CD4-positive, alpha-beta T cell treated with Interleukin-17A for 4 hours (primary cell): ENCODE results near the gene CCM2L.
"Not testable (repeated sequence)": the region's sequence is repeated elsewhere in the genome, so short reads cannot be mapped to it uniquely, and the experiment has no call there.

ENCODE experiments used
- DNase-seq: peaks from one replicate; pipeline ENCODE4 v3.0.0-alpha.2; 2020; ENCODE audit warnings: mixed read lengths

CCM2L gene

DNA sequence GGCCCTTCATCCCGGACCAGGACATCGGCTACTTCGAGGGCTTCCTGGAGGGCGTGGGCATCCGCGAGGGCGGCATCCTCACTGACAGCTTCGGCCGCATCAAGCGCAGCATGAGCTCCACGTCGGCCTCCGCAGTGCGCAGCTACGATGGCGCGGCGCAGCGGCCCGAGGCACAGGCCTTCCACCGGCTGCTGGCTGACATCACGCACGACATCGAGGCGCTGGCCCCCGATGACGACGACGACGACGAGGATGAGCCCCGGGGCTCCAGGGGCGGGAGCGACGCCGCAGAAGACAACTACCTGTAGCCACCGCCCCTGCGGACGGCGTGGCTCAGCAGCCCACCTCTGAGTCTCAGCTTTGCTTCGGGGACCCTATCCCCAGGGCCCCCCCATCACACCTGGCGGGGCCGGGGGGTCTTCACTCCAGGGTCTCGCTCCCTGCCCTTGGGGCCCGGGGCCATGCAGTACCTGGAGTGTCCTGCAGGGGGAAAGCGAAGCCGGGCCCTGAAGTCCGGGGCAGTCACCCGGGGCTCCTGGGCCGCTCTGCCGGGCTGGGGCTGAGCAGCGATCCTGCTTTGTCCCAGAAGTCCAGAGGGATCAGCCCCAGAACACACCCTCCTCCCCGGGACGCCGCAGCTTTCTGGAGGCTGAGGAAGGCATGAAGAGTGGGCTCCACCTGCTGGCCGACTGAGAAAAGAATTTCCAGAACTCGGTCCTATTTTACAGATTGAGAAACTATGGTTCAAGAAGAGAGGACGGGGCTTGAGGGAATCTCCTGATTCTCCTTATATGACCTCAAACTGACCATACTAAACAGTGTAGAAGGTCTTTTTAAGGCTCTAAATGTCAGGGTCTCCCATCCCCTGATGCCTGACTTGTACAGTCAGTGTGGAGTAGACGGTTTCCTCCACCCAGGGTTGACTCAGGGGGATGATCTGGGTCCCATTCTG, 21.0 kb downstream of the CCM2L start:
- peak; percentile 64 for DNase-seq

DNA sequence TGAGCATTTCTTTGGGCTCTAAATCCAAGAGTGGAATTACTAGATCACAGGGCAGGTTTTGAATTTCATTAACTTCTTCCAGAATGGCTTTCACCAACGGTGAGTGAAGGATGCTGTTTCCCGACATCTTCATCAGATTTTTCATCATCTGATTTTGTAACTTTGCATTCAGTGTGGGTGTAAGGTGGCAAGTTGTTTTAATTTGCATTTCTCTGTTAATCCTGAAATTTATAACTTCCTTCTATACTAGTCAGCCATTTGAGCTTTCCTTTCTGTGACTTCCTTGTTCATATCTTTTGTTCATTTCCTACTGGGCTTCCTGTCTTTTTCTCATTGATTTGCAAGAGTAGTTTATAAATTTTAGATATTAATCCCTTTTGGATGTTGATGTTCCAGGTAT, 23.1 kb downstream of the CCM2L start:
- no peak for DNase-seq

DNA sequence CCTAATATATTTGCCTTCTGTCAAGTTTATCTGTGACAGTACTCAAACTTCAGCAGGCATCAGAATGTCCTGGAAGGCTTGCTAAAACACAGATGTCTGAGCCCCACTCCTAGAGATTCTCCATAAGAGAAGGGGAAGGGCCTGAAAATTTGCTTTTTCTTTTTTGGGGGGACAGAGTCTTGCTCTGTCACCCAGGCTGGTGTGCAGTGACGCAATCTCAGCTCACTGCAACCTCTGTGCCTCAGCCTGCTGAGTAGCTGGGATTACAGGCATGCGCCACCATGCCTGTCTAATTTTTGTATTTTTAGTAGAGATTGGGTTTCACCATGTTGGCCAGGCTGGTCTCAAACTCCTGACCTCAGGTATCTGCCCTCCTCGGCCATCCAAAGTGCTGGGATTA, 23.5 kb downstream of the CCM2L start:
- not testable (repeated sequence) for DNase-seq

DNA sequence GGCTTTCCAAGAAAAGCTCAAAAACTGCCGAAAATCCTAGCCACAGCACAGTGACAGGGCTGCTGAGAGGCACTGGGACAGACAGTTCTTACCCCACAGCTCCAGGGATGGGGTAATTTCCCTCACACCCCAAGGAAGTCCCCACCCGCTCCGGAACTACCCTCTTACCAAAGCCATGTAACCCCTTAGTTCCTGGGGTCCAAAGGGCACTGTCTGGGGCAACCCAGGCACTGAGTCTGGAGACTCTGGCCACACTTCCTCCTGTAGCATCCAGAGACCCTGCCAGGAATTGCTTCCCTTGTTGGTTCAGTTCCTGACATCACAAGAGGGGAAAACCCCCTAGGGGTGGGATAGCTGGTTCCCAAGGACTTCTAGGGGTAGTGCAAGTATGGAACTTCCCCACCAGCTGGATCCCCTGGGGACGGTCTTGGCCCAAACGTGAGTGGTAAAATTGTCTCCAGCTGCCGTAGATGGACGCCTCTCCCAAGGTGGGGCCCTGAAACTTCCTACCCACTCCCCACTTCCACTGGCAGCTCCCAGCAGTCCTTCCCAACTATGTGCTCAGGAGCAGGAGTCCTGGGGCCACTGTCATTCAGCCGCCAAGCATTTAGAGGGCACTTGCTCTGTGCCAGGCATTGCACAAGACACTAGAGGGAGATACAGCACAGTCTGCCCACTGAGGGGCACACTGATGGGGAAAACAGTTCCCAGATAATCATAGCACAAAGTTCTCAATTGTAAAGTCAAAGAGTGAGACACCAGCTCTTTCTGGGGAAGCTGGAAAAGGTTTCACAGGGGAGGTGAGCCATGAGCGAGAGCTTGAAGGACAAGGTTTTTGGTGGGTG, 24.6 kb downstream of the CCM2L start:
- DNase-seq: no peak

DNA sequence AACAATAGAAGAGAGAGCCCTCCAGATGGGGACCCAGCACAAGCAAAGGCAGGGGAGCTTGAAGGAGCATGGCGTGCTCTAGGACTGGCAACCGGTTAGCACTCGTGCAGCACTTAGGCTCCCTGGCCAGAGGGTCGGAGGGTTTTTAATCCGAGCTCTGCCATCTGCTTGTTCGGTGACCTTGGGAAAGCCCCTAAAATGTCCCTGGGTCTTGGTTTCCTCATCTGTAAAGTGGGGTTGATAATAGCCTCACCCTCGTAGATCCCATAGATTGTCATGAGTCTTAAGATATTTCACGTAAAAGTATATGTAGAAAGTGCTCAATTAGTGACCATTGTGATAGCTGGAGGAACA, 25.2 kb downstream of the CCM2L start:
- DNase-seq: no peak

DNA sequence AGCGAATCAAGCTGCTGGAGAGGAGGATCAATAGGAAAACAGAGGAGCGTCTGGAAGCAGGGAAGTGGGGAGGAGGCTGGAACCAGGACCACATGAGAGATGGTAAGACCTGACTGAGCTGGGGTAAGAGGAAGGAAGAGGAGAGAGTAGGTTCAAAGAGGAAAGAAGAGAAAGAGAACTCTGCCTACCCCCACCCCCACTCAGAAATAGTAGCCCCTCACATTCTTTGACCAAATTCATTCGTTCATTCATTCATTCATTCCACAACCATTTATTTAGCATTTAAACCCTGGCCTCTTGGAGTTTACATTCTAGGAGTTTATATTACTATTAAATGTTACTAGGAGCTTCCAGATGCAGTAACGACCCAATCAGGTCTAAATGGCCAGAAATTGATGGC, 26.0 kb downstream of the CCM2L start:
- DNase-seq: no peak

DNA sequence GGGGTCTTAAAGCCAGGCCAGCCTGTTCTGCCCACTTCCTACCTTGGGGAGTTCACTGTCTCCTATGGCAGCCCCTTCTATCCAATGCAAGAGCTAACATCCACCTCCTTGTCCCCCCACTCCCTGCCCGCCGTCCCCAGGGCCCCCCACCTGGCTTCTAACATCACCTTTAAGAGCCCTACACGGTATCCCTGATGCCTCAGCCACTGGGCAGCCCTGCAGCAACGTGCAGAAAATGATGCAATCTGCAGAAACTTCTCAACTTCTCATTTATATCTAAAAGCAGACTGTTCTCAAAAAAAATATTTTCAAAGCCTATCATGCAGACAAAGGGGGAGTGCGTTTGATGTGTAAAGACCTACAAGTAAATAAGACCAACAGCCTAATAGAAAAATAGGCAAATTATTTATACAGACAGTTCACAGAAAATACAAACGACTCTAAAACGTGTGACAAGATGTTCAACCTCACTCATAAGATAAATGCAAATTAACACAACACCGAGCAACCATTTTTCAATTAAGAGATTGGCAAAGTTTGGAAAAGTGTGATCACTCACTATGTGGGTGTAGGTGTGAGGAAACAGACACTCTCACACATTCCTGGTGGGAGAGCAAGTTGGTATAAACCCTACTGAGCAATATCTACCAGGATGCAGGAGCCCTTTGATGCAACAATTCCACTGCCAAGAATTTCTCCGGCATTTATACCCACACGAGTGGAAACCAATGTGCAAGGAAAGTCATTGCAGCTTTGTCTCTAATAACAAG, 26.7 kb downstream of the CCM2L start:
- DNase-seq: no peak

DNA sequence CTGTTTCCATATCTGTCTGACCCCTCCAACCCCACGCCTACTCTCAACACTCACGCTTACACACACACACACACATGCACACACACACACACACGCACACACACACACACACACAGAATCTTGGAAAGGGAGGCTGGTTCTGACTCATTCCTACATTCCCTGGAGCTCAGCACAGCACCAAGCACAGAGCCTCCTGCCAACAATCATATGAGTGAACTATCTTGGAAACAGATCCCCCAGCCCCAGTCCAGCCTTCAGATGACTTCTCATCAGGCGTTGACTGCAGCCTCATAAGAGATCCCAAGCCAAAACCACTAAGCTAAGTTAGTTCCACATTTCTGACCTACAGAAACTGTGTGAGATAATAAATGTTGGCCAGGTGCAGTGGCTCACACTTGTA, 27.7 kb downstream of the CCM2L start:
- no peak for DNase-seq

DNA sequence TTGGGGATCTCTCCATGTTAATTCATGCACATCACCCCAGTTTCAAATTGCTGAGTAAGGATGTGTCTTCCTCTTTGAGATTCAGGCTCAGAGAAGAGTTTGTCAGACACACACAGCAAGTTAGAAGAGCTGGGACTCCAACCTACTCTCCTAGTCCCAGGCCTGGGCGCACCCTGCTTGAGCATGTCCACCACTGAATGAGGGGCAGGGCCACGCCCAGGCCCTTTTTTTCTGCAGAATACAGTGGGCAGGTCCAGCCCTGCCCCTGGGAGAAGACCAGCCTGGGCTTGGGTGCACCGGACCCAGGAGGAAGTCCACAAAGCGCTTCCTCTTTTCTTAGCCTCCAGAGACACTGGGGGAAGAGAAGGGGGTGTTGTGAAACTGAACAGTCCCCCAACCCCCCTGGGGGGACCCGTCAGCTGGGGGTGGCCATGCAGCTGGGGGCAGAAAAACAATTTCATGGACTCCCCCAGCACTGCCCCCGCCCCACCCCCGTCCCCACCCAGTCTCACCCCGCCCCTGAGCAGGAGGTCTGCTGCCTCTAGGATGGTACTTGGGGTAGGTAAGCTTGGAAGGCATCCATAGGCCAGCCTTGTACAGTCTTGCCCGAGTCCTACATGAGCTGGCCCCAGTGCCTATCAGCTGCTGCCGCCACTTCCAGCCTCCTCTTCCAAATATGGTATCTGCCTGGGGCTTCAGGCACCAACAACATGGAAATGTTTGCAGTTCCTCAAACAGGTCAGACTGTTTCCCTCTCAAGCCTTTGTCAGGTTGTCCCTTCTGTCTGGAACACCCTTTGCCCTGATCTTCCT, 30.1 kb downstream of the CCM2L start:
- DNase-seq: no peak

DNA sequence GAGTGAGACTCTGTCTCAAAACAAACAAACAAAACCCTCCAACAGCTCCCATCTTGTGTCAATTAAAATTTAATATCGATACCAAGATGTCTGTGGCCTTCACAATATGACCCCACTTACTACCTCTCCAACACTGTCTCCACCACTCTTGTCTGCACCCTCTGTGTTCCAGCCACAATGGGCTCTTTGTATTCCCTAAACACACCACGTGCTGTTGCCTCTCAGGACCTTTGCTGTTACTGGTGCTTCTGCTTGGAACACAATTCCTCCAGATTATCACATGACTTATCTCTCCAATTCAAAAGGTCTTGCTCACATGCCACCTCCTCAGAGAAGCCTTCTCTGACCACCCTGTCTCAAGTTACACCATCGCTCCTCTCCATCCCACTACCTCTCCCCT, 35.8 kb downstream of the CCM2L start:
- no peak for DNase-seq

DNA sequence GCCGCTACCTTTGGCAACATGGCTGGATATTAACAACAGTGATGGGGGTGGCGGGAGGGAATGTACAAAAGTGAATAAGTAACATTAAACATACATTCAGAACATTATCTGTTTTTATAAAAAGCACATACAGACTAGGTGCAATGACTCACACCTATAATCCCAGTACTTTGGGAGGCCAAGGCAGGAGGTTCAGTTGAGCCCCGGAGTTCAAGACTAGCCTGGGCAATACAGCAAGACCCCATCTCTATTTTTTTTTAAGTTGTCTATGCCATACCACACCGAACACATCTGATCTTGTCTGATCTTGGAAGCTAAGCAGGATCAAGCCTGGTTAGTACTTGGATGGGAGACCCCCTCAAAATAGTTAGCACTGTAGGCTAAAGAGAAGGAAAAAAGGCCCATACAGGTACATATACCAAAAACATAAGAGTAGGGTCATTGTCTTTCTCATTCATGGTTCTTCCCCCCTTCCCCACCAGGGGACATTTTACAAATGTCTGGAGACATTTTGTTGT, 40.1 kb downstream of the CCM2L start:
- DNase-seq: no peak

DNA sequence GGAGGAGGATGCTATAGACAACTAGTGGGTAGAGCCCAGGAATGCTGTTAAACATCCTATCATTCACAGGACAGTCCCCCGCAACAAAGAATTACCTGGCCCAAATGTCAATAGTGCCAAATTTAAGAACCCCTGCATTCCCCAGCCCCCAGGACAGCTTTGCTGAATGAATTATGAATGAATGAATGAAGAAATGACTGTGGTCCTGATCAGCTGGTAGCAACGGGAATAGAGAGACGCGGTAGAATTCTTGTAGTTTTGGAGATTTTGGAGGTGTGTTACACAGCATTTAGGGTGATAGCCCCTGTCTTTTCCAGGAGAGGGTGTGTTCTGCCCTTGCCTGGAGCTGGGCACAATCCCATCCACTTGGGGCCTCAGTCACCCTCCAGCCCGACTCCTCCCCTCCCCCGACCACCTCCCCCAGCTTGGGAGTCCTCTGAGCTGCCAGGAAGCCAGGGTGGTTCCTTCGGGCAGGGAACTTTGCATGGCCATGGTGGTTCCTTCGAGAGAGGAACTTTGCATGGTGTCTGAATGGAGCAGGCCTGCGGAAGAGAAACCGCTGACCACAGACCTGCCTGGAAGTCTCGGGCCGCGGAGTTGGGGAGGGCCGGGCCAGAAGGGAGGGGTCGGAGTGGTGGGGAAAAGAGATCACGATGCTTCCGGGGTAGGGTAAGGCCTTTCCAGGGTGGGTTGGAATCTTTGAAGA, 40.8 kb downstream of the CCM2L start:
- no peak for DNase-seq

DNA sequence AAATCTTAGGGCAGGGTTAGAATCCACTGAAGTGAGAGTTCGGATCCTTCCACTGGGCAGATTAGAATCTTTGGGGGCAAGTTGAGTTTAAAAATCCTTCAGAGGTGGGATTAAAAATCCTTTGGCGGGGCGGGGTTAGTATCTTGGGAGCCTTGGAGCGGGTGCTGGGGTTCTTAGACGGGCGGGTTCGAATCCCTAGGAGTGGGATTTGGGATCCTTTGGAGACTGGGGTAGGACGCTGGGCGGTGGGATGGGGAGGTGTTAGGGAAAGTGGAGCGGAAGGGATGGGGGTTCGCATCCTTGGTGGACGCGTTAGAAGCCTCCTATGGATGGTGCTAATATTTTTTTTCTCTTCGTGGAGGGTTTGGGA, 41.5 kb downstream of the CCM2L start:
- no peak for DNase-seq

DNA sequence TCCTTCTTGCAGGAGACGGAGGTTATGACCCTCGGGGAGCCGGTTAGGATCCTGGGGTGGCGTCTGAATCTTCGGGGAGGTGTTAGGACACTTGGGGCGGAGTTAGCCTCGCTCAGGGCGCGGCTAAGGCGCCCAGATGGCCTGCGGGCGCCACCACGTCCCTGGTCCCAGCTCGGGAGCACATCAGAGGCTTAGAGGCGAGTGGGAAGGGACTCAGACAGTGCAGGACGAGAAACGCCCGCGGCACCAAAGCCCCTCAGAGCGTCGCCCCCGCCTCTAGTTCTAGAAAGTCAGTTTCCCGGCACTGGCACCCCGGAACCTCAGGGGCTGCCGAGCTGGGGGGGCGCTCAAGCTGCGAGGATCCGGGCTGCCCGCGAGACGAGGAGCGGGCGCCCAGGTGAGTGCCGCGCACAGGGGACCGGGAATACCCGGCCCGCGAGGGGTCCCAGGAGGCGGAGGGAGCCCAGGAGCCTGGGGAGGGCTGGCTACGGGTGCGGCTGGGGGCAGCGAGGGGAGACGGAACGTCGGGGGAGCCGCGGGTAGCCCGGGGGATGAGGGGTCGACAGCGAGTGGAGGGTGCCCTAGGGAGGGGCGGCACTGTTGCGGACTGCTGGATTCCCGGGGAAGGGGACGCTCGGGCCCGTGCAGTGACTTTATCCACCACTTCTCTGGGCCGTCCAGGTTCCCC, 42.0 kb downstream of the CCM2L start, which contains the start of gene HCK:
Gene HCK (plus strand): TSS at position 153 of the 688 bp plus-strand sequence.
- no peak for DNase-seq

DNA sequence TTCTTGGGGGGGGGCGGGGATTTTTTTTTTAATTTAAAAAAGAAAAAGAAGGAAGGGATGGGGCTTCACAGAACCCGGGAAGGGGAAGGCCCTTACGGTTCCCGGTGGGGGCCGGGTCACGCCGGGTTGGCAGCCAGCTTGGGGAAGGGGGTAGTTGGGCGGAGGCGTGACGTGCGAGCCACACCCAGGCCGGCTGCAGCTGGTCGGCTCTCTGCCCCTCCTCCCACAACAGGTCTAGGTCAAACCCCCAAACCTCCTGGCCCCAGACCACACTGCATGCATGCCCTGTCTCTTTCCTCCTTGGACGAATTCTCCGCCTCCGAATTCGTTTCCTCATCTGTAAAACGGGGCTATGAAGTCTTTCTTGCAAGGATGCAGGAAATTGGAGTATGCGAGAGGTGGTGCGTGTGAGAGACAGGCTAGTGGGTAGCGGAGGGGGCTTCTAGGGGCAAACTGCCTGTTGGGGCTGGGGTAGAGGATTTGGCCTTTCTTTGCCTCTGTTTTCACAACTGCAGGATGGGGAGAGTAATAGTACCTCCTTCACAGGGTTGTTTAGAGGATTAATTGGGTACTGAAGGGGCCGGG, 42.6 kb downstream of the CCM2L start:
- DNase-seq: no peak

DNA sequence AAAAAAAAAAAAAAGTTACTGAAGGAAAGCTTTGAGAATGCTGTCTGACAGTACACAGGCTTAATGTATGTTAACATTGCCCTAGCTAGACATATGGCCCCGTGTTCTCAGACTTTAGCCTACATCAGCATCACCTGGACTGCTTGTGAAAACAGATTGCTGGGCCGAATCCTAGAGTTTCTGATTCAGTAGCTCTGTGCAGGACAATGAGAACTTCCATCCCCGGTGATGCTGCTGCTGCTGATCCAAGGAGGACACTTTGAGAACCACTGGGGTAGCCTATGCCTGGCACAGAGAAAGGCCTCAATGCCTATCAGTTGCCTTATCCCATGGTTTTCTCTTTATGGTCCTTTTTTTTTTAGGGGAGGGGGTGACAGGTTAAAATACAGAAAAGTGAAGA, 43.4 kb downstream of the CCM2L start:
- DNase-seq: no peak

DNA sequence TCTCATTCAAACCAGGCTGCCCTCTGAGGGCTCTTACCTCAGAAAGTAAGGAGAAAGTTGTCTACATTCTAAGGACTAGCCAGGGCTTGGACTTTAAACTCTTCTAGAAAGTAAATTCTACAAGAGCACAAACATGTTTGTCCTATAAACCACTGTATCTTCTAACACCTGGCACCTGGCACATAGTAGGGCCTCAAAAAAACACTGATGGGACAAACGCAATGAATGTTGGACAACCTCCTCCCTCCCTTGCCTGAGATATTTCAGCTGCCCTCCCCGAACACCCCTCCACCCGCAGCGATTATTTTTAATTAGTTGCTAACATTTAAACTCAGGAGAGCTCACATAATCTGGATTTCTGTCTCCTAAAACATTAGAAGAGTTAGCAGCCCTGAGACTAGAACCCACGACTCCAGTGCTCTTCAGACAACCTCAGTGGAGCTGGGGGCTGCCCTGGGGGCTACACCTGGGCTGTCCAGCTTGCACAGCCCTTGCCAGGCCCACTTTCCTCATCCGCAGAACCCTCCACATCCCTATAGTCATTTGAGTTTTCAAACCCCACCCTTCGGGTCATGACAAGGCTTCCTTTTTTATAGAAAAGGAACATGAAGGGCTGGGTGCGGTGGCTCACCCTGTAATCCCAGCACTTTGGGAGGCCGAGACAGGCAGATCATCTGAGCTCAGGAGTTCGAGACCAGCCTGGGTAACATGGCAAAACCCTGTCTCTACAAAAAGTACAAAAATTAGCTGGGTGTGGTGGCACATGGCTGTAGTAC, 46.7 kb downstream of the CCM2L start:
- DNase-seq: no peak

DNA sequence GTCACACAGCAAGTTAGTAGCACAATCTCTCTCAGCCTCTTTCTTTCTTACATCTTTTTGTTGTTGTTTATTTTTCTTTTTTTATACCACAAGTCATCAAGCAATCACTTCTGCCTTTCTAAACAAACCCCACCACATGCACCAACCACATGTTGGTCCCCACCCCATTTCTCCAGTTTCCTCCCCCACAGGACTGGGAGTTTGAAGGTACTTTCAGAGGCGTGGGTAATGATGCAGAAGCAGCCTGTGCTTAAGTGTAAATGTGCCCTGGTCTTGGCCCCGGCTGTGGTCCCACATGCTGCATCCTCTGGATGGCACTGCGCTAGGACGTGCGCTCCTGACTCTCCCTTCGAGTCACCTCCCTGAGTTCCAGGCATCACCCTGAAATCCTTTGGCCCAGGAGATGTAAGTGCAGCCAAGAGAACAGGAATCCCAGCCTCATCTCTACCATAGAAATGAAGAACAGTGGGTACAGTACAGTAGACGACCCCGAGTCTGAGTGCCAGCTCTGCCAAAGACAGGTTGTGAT, 47.5 kb downstream of the CCM2L start:
- no peak for DNase-seq

DNA sequence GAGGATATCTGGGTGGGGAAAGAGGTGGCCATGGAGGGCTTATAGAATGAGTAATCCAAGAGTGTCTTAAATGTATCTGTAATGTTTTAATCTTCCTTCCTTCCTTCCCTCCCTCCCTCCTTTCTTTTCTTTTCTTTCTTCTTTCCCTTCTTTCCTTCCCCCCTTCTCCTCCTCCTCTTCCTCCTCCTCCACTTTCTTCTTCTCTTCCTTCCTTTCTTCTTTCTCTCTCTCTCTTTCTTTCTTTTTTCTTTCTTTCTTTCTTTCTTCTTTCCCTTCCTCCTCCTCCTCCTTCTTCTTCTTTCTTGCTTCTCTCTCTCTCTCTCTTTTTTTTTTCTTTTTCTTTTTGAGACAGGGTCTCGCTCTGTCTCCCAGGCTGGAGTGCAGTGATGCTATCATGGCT, 49.0 kb downstream of the CCM2L start:
- DNase-seq: no peak
